ENCODE data around the gene RET. TPM values are rescaled to one million over a fixed set of nuclear protein-coding genes. Genes with fewer than 3 reads are reported as not detected.

Gene RET
- total RNA-seq, 1 donor from 2014 or later, result 2.2 TPM

DNA sequence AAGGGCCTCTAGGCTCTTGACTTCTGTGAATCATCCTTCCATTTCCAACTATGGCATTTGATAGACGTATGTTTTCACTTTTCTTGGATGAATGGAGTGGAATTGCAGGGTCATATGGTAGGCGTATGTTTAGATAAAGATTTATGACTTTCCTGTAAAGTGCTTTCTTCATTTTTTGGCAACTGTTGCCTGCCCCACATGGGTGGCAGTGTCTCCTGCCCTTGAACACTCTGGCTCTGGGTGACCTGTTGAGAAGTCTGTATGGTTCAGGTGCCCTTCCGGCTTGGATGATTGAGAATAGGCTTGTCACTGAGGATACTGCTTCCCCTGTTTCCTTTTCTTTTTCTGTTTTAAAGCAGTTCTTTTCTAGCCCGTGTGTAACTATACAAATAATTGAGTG lies 23.1 kb downstream of the RET start:
- Mint-ChIP-seq H3K4me1 (peaks cover under 1% of the 10 kb centered on the region), H3K4me3 (no peak overlapping the region), H3K27ac (no peak overlapping the region), H3K9me3 (no peaks in the 10 kb centered on the region), H3K27me3 (ENCODE audit: low read depth) (peaks cover 64% of the 10 kb centered on the region), H3K36me3 (no peaks in the 10 kb centered on the region)
- TF ChIP-seq, protein P1, sequence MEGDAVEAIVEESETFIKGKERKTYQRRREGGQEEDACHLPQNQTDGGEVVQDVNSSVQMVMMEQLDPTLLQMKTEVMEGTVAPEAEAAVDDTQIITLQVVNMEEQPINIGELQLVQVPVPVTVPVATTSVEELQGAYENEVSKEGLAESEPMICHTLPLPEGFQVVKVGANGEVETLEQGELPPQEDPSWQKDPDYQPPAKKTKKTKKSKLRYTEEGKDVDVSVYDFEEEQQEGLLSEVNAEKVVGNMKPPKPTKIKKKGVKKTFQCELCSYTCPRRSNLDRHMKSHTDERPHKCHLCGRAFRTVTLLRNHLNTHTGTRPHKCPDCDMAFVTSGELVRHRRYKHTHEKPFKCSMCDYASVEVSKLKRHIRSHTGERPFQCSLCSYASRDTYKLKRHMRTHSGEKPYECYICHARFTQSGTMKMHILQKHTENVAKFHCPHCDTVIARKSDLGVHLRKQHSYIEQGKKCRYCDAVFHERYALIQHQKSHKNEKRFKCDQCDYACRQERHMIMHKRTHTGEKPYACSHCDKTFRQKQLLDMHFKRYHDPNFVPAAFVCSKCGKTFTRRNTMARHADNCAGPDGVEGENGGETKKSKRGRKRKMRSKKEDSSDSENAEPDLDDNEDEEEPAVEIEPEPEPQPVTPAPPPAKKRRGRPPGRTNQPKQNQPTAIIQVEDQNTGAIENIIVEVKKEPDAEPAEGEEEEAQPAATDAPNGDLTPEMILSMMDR (IDR thresholded peaks at IDR 0.05; ENCODE audit: unreplicated experiment), result no peak
- no peak for DNase-seq (ENCODE audit: low spot score in 2 of 2, unreplicated experiment in 2 of 2)

DNA sequence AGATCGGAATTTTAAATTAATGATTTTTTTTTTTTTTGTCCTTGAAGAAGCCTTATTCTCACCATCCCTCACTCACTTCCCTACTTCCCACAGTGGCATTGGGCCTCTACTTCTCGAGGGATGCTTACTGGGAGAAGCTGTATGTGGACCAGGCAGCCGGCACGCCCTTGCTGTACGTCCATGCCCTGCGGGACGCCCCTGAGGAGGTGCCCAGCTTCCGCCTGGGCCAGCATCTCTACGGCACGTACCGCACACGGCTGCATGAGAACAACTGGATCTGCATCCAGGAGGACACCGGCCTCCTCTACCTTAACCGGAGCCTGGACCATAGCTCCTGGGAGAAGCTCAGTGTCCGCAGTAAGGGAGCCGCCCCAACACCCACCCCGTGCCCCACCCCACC lies 23.5 kb downstream of the RET start:
- H3K4me1 Mint-ChIP-seq, result peaks cover 4% of the 10 kb centered on the region
- no peaks in the 10 kb centered on the region for H3K36me3 Mint-ChIP-seq
- no peak for DNase-seq (ENCODE audit: low spot score in 2 of 2, unreplicated experiment in 2 of 2)
- TF ChIP-seq, protein P1 (IDR thresholded peaks at IDR 0.05; ENCODE audit: unreplicated experiment), result no peak
- peaks cover 67% of the 10 kb centered on the region for H3K27me3 Mint-ChIP-seq (ENCODE audit: low read depth)
- no peaks in the 10 kb centered on the region for H3K9me3 Mint-ChIP-seq
- no peak overlapping the region for H3K27ac Mint-ChIP-seq
- no peak overlapping the region for H3K4me3 Mint-ChIP-seq

DNA sequence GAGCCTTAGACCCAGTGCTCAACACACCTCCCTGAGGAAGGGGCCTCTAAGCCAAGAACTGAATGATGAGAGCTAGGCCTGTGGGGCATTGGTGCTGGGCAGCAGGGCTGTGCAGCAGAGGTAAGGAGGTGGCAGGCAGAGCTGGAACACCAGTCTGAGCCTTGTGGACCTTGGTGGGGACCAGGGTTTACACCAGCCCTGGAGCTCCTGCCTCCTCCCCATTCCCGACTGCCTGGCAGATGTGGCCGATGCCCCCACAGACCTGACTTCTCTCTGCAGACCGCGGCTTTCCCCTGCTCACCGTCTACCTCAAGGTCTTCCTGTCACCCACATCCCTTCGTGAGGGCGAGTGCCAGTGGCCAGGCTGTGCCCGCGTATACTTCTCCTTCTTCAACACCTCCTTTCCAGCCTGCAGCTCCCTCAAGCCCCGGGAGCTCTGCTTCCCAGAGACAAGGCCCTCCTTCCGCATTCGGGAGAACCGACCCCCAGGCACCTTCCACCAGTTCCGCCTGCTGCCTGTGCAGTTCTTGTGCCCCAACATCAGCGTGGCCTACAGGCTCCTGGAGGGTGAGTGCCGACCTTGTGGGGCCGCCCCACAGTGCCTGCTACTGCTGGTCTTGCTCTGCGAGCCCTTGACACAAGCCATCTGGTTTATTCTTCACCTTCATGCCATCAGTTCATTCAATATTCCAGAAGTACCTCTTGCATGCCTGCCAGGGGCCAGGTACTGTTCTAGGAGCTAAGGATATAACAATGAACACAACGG lies 25.4 kb downstream of the RET start:
- no peak for DNase-seq (ENCODE audit: low spot score in 2 of 2, unreplicated experiment in 2 of 2)
- Mint-ChIP-seq H3K4me3 (no peak overlapping the region), H3K27me3 (ENCODE audit: low read depth) (peaks cover 58% of the 10 kb centered on the region), H3K9me3 (no peaks in the 10 kb centered on the region), H3K27ac (no peak overlapping the region), H3K4me1 (peaks cover 4% of the 10 kb centered on the region), H3K36me3 (no peaks in the 10 kb centered on the region)
- TF ChIP-seq, protein P1 (IDR thresholded peaks at IDR 0.05; ENCODE audit: unreplicated experiment), result no peak

DNA sequence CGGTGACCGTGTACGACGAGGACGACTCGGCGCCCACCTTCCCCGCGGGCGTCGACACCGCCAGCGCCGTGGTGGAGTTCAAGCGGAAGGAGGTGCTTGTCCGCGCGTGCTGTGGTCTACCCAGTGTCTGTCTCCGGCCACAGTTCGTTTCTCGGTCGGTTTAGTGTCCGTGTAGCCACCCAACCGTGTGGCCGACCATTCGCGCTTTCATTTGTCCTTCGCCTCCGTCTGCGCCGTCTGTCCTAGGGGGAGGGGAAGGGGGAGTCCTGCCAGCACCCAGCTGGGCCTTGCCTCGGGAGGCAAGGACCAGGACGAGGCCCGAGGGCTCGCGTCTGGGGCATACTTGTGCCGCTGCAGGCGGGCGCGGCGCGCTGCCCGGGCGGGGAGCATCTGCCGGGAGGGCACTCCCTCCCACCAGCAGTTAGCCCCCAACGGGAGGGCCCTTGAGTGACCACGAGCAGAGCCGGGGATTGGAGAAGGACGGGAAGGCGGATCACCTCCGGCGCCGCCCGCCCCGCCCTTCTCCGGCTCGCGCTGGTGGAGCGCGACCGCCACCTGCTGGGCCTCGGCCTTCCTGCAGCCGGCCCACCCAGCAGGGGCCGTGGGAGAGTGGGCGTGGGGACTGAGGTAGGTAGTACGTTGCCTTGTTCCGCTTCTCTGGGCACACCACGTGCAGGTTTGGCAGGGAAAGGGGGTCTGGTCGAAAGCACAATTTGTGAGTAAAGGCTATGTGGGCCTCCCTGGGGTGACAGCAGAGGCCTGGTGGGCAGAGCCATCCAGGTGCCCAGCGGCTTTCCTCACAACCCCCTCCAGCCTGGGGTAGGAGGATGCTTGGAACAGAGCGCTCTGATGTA lies 28.5 kb downstream of the RET start:
- Mint-ChIP-seq H3K27me3 (ENCODE audit: low read depth) (peaks cover 39% of the 10 kb centered on the region), H3K27ac (peak overlapping the region; percentile 72), H3K4me3 (peak overlapping the region; percentile 66), H3K4me1 (peaks cover 4% of the 10 kb centered on the region), H3K9me3 (no peaks in the 10 kb centered on the region), H3K36me3 (no peaks in the 10 kb centered on the region)
- peak; percentile 68 to 88 for DNase-seq (ENCODE audit: low spot score in 2 of 2, unreplicated experiment in 2 of 2)
- TF ChIP-seq, protein P1 (IDR thresholded peaks at IDR 0.05; ENCODE audit: unreplicated experiment), result peak; percentile 97

DNA sequence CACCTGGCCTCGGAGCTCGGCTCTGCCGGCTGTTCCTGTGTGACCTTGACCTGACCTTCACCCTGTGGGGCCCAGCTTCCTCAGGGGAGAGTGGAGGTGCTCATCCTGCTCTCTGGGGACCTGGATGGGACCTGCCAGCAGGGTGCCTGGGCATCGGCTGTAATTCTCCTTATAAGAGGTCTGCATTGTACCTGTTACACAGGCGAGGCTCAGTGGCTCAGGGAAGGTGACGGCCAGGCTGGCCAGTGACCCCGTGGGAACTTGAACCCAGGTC lies 29.0 kb downstream of the RET start:
- H3K27me3 Mint-ChIP-seq (ENCODE audit: low read depth), result peaks cover 39% of the 10 kb centered on the region
- no peaks in the 10 kb centered on the region for H3K36me3 Mint-ChIP-seq
- DNase-seq (ENCODE audit: low spot score in 2 of 2, unreplicated experiment in 2 of 2), result no peak
- TF ChIP-seq, protein P1 (IDR thresholded peaks at IDR 0.05; ENCODE audit: unreplicated experiment), result no peak
- peaks cover 8% of the 10 kb centered on the region for H3K4me1 Mint-ChIP-seq
- H3K9me3 Mint-ChIP-seq, result no peaks in the 10 kb centered on the region
- no peak overlapping the region for H3K4me3 Mint-ChIP-seq
- no peak overlapping the region for H3K27ac Mint-ChIP-seq

Measured in mesothelial cell of epicardium (in vitro differentiated cells).